ENCODE measurements around the gene VPS35L.

VPS35L gene

GRCh38 chr16:19610200-19610599, 54.7 kb downstream of the VPS35L start:
- no peak for TF ChIP-seq CTCF (conservative IDR thresholded peaks at IDR 0.05; ENCODE audit: low read depth)
- ChIA-PET POLR2A (ENCODE audit: low non-redundant PET) (no interaction called here), CTCF (interaction anchor here (0.7 kb wide), 1 partner anchor 775 kb away, joined by 3 read pairs; no protein-coding TSS in a partner anchor)

GRCh38 chr16:19613834-19614233, 58.3 kb downstream of the VPS35L start:
- no peak for TF ChIP-seq CTCF (conservative IDR thresholded peaks at IDR 0.05; ENCODE audit: low read depth)
- CTCF ChIA-PET = interaction anchor here (0.6 to 1.7 kb wide), 2 partner anchors 12 to 57 kb away, joined by 4 to 5 read pairs; no protein-coding TSS in a partner anchor

More at GRCh38 chr16:19610200-19610599, 54.7 kb downstream of the VPS35L start:
- DNase-seq (ENCODE audit: low spot score) = no peak
- H3K27ac ChIP-seq = no peak overlapping the region

GRCh38 chr16:19616241-19616640, 60.7 kb downstream of the VPS35L start:
- CTCF ChIA-PET = no interaction called here
- POLR2A ChIA-PET (ENCODE audit: low non-redundant PET) = interaction anchor here (0.6 kb wide), 1 partner anchor 1172 kb away, joined by 3 read pairs; no protein-coding TSS in a partner anchor
- H3K27ac ChIP-seq = no peak overlapping the region
- DNase-seq (ENCODE audit: low spot score) = no peak
- TF ChIP-seq CTCF (conservative IDR thresholded peaks at IDR 0.05; ENCODE audit: low read depth) = no peak

More at GRCh38 chr16:19613834-19614233, 58.3 kb downstream of the VPS35L start:
- H3K27ac ChIP-seq = no peak overlapping the region
- POLR2A ChIA-PET (ENCODE audit: low non-redundant PET) = no interaction called here
- DNase-seq (ENCODE audit: low spot score) = no peak

- ChIA-PET POLR2A (ENCODE audit: low non-redundant PET) (no interaction called here), CTCF (interaction anchor here (0.6 kb wide), 1 partner anchor 67 kb away, joined by 3 read pairs; no protein-coding TSS in a partner anchor)
- no peak for DNase-seq (ENCODE audit: low spot score)
Measured at GRCh38 chr16:19618876-19619275, 63.4 kb downstream of the VPS35L start.

GRCh38 chr16:19621445-19621844, 65.9 kb downstream of the VPS35L start:
- TF ChIP-seq CTCF (conservative IDR thresholded peaks at IDR 0.05; ENCODE audit: low read depth) = no peak
- H3K27ac ChIP-seq = no peak overlapping the region
- ChIA-PET POLR2A (ENCODE audit: low non-redundant PET) (no interaction called here), CTCF (no interaction called here)
- no peak for DNase-seq (ENCODE audit: low spot score)

More at GRCh38 chr16:19618876-19619275, 63.4 kb downstream of the VPS35L start:
- no peak for TF ChIP-seq CTCF (conservative IDR thresholded peaks at IDR 0.05; ENCODE audit: low read depth)
- H3K27ac ChIP-seq = no peak overlapping the region

GRCh38 chr16:19625039-19625438, 69.5 kb downstream of the VPS35L start:
- DNase-seq (ENCODE audit: low spot score) = no peak
- H3K27ac ChIP-seq = no peak overlapping the region
- CTCF ChIA-PET = interaction anchor here (0.7 kb wide), 1 partner anchor 41 kb away, joined by 3 read pairs; no protein-coding TSS in a partner anchor
- POLR2A ChIA-PET (ENCODE audit: low non-redundant PET) = no interaction called here
- TF ChIP-seq CTCF (conservative IDR thresholded peaks at IDR 0.05; ENCODE audit: low read depth) = no peak
